ENCODE data around the gene RAD51C.
"Not testable (repeated sequence)": the region's sequence is repeated elsewhere in the genome, so short reads cannot be mapped to it uniquely, and the experiment has no call there.

The RAD51C gene

DNA sequence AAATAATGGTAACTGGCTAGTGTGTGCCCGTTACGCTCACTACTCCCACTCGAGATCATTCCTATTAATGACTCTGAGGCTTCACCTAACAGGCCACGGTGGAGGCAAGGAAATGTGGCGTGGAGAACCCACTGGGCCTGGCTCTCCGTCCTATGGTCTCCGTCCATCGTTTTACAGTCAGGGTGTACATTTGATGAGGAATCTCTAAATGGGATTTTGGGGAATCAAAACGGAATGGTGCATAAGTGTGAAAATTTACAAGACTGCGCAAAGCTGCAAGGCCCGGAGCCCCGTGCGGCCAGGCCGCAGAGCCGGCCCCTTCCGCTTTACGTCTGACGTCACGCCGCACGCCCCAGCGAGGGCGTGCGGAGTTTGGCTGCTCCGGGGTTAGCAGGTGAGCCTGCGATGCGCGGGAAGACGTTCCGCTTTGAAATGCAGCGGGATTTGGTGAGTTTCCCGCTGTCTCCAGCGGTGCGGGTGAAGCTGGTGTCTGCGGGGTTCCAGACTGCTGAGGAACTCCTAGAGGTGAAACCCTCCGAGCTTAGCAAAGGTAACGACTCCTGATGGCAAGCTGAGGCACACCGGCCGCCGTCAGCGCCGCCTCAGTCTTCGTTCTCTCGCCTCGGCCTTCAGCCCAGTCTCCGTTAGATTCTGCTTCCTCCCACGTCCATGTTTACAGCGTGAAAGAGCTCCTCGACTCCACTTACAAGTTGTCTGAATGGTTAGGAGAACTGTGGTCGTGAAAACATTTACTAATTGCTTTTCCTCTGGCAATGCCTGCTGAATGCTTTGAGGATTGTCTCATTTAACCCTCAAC lies at the start of gene RAD51C:
Gene RAD51C, plus strand, starts transcription at position 364 of the 817 bp plus-strand sequence. Its CDS starts 42 bp downstream, at position 406.
- Mint-ChIP-seq H3K27me3 (no peaks in the 10 kb centered on the region), H3K4me3 (peak within 1 kb of the TSS; percentile 86 to 87), H3K4me1 (peaks cover 39% of the 10 kb centered on the region), H3K27ac (peak within 1 kb of the TSS; percentile 92 to 97), H3K9me3 (no peaks in the 10 kb centered on the region)
- DNase-seq (peak; percentile 88 to 91), ATAC-seq (peak; percentile 100)

DNA sequence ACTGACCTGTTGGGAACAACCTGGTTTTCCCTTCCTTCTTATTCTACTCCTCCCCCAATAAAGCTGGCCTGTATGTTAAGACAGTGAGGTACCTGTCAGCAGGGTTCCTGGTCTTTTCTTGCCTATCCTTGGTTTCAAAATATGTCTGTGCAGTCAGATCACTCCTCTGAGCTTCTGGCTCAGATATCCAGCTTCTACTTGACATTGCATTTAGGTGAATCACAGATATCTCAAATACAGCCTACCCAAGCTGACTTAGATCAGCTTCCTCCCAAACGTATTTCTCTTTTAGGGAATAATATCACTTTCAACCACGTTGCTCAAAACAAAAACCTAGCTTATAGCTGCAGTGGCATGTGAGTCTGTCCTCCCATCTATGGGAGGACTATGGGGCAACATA lies 49.3 kb upstream of the RAD51C start:
- Mint-ChIP-seq H3K4me3 (no peak overlapping the region), H3K9me3 (no peaks in the 10 kb centered on the region), H3K27me3 (no peaks in the 10 kb centered on the region), H3K27ac (no peak overlapping the region), H3K4me1 (peaks cover 7% of the 10 kb centered on the region)
- no peak for ATAC-seq
- no peak for DNase-seq

DNA sequence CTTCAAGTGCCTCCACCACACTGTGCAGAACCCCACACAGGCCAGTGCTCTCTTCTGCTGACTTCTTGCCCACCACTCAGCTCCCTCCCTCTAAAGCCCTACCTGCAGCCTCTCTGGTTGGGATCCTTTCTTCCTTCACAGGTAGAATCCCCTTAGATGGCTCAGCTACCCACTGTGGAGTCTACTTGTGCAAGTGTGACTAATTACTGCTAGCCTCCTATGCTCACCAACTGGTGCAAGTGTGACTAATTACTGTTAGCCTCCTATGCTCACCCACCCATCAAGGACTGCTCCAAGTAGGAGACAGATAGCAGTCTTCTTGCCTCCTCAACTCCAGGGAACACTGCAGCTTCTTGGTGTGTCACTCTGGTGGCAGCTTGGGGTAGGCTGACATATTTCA lies 44.2 kb upstream of the RAD51C start:
- ATAC-seq (peak; percentile 52), DNase-seq (no peak)
- no peaks in the 10 kb centered on the region for H3K4me1 Mint-ChIP-seq
- no peaks in the 10 kb centered on the region for H3K9me3 Mint-ChIP-seq
- H3K4me3 Mint-ChIP-seq: no peak overlapping the region
- no peaks in the 10 kb centered on the region for H3K27me3 Mint-ChIP-seq
- H3K27ac Mint-ChIP-seq: no peak overlapping the region

DNA sequence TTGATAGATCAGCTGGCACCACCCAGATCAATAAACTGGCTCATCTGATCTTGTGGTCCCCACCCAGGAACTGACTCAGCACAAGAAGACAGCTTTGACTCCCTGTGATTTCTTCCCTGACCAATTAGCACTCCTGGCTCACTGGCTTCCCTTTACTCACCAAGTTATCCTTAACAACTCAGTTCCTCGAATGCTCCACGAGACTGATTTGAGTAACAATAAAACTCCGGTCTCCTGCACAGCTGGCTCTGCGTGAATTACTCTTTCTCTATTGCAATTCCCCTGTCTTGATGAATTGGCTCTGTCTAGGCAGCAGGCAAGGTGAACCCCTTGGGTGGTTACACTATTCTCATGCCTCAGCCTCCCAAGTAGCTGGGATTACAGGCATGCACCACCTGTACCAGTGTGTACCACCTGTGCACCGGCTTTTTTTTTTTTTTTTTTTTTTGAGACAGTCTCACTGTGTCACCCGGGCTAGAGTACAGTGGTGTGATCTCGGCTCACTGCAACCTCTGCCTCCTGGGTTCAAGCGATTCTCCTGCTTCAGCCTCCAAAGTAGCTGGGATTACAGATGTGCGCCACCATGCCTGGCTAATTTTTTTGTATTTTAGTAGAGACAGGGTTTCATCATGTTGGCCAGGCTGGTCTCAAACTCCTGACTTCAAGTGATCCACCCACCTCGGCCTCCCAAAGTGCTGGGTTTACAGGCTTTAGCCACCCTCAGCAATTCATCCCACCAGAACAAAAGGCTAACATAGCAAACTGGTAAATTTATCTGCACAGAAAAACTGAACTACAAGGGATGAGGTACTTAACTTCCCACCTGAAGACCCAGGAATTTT lies 34.2 kb upstream of the RAD51C start:
- not testable (repeated sequence) for H3K27me3 Mint-ChIP-seq, H3K9me3 Mint-ChIP-seq, ATAC-seq
- H3K4me3 Mint-ChIP-seq: peak overlapping the region; percentile 10 to 70
- peaks cover 19% of the 10 kb centered on the region for H3K4me1 Mint-ChIP-seq
- peak; percentile 15 to 60 for DNase-seq
- H3K27ac Mint-ChIP-seq: peak overlapping the region; percentile 100

DNA sequence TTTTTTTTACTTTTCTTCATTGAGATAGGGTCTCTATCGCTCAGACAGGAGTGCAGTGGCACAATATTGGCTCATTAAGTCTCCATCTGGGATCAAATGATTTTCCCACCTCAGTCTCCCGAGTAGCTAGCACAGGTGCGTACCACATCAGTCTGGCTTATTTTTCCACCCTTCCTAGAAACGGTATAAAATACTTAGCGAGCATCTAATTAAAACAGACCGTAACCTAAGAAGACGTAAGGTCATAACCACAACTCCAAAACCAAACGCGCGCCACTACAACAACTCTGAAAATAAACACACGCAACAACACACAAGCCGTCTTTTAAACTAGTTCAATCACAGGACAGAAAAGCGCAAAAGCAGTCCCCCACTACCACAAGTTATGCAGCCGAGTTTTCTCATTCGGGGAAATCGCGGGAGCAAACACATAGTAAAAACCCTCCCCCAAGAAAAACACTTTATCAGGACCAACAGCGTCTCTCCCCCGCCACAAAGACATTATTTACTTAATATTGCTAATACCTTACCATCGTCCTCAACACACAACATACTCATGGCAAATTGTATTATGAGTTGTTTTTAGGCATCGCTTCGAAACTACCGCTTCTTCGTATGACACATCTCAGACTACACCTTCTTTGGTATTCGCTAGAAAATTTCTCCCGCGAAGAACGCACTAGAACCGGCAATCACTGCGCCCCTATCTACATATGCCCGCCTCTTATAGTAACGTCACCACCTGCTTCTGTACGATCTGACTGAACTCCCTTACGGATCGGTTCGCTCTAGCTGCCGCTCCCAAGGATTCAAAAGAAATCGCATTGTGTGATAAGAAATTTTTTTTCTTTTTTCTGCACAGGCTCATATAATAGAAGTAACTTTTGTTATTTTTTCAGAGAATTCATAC lies 33.3 kb upstream of the RAD51C start:
- Mint-ChIP-seq H3K9me3 (no peaks in the 10 kb centered on the region), H3K27me3 (no peaks in the 10 kb centered on the region), H3K4me3 (peak overlapping the region; percentile 65 to 70), H3K4me1 (peaks cover 19% of the 10 kb centered on the region), H3K27ac (peak overlapping the region; percentile 100)
- peak; percentile 86 to 90 for DNase-seq
- peak; percentile 92 for ATAC-seq

DNA sequence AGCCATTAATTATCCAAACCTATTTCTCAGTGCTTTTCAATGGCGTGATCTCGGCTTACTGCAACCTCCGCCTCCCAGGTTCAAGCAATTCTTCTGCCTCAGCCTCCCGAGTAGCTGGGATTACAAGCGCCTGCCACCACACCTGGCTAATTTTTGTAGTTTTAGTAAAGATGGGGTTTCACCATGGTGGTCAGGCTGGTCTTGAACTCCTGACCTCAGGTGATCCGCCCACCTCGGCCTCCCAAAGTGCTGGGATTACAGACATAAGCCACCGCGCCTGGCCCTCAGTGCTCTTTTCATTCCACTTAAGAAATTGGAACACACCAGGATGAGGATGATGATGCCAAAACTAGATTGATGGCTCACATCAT lies 32.7 kb upstream of the RAD51C start:
- not testable (repeated sequence) for H3K9me3 Mint-ChIP-seq, DNase-seq, ATAC-seq, H3K27me3 Mint-ChIP-seq
- Mint-ChIP-seq H3K4me1 (peaks cover 19% of the 10 kb centered on the region), H3K4me3 (peak overlapping the region; percentile 65 to 70), H3K27ac (peak overlapping the region; percentile 100)

DNA sequence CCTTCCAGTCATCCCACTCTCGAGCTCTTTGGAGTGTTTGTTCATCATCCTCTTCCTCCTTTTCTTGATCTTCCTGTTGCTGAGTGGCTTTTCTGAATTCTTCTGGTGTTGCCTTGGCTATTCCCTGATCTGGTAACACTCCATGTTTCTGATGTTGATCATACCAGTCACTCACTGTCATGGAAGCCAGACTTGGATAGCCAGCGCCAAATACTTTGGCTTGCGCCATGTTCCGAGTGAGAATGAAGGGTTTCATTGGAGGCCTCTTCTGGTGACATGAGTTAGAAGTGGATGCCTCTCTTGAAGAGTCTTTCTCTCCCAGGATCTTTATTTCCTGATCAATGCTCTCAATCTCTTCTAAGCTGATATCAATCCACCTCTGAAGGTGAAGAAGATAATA lies 31.8 kb upstream of the RAD51C start:
- no peak for ATAC-seq
- Mint-ChIP-seq H3K9me3 (no peaks in the 10 kb centered on the region), H3K27me3 (no peaks in the 10 kb centered on the region), H3K4me3 (peak overlapping the region in 1 of 2 donors; percentile 44), H3K4me1 (peaks cover 19% of the 10 kb centered on the region), H3K27ac (no peak overlapping the region)
- DNase-seq: no peak

DNA sequence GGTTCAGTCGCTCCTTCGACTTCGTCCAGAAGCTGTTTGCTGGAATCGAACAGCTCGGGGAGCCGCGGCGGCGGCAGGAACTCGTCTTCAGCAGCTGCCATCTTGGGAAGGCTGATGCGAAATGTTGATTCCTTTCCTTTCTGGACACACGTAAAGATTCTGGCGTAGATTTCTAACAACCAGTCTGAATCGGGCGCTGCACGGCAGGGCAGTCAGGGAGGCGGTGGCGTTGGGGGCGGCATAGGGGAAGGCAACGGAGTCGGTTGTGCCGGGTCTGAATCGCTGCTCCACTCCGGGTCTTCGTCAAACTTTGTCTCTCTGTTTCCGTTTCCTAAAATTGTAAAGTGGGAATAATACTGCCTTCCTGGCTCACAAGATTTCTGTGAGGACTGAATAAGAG lies 30.9 kb upstream of the RAD51C start:
- no peak overlapping the region for H3K27ac Mint-ChIP-seq
- no peak overlapping the region for H3K4me3 Mint-ChIP-seq
- no peak for DNase-seq
- peaks cover 22% of the 10 kb centered on the region for H3K4me1 Mint-ChIP-seq
- H3K9me3 Mint-ChIP-seq: no peaks in the 10 kb centered on the region
- ATAC-seq: no peak
- H3K27me3 Mint-ChIP-seq: peaks cover 5% of the 10 kb centered on the region

DNA sequence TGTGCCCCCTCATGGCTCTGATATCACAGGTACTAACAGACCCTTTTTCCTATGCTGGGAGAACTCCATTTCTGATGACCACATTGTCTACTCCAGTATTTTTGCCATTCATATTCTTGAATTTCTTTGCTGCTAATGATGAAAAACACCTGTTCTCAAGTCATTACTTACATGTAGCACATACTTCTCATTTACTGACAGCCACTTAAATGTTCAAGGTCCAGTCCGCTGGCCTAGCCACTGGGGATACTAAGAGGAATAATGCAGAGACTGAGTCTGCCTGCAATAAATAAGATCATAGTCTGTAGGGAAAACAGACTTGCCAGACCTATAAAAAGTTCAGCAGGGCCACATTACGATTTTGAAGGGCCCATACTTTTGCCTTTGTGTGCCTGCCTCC lies 28.1 kb upstream of the RAD51C start:
- DNase-seq (no peak), ATAC-seq (no peak)
- Mint-ChIP-seq H3K9me3 (no peaks in the 10 kb centered on the region), H3K27me3 (peaks cover 26% of the 10 kb centered on the region), H3K4me1 (peaks cover 11% of the 10 kb centered on the region), H3K4me3 (no peak overlapping the region), H3K27ac (no peak overlapping the region)

DNA sequence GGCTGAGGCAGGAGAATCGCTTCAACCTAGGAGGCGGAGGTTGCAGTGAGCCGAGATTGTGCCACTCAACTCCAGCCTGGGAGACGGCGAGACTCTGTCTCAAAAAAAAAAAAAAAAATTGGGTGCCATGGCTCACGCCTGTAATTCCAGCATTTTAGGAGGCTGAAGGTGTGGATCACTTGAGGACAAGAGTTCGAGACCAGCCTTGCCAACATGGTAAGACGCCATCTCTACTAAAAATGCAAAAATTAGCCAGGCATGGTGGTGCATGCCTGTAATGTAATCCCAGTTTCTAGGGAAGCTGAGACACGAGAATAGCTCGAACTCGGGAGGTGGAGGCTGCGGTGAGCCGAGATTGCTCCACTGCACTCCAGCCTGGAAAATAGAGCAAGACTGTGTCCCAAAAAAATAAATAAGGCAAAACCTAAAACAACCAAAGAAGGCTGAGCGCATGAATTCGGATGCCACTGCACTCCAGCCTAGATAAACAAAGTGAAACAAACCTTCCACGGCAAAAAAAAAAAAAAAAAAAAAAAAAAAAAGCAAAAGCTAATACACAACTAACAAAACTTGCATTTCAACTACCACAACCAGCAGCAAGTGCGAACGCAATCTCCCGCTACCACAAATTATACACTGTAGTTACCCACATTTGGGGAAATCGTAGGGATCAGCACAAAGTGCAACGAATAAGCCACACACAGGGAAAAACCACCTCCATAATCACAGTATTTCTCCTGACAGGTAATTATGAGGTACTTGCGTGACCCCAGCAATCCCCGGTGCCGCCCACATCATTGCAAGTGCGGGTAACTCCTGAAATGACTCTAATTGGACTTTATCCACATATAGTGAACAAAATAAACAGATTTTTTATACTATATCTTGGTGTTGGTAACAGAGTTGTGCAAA lies 26.2 kb upstream of the RAD51C start:
- Mint-ChIP-seq H3K9me3 (no peaks in the 10 kb centered on the region), H3K4me3 (peak overlapping the region; percentile 13 to 67), H3K27ac (no peak overlapping the region), H3K4me1 (peaks cover 8% of the 10 kb centered on the region), H3K27me3 (peaks cover 26% of the 10 kb centered on the region)
- DNase-seq (no peak), ATAC-seq (peak; percentile 39)

DNA sequence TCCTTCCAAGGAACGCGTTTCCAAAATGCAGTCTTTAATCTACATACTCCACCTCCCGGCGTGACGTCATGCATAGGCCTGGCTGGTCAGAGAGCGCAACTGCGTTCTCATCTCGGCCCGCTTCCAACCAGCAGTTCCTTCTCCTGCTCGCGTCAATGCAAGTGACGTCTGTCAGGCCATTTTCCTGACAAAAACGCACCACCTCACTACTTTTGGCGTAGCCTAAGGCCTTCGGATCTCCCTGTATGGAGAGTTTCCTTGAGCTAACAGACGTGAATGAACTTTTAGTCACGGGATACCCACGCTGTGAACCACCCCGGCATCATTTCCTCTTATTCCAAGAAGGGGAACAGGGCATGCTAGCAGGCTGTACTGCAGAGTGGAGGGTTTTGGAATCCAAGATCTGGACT lies 25.5 kb upstream of the RAD51C start:
- ATAC-seq: peak; percentile 48
- Mint-ChIP-seq H3K4me1 (peaks cover 8% of the 10 kb centered on the region), H3K27ac (no peak overlapping the region), H3K4me3 (peak overlapping the region; percentile 13 to 67), H3K9me3 (no peaks in the 10 kb centered on the region), H3K27me3 (peaks cover 26% of the 10 kb centered on the region)
- DNase-seq: peak in 1 of 2 donors; percentile 38

DNA sequence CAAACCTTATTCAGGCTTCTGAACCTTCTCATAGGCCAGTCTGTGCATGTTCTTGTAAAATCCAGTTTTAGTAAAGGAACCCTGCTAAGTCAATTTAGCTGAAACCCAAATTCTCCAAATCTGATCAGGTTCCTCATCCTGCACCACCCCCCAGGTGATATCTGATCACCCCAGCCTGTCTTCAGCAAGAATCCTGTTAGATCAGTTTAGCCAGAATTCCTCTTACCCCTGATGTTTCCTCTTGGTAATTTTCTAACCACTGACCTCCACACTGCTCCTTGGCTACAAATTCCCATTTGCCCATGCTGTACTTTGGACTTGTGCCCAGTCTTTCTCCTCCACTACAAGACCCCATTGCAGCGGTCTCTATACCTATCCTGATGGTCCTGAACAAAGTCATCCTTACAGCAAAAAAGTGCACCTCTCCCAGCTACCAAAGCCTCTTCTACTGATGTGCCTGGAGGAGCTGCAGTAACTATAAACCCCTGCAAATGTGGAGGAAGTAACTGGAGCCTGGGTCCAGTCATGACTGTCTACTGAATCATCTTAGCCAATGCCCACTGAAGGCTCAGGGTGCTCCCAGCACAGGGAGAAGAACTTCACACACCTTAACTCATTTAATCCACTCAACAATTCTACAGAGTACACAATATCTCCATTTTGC lies 24.3 kb upstream of the RAD51C start:
- Mint-ChIP-seq H3K27me3 (peaks cover 26% of the 10 kb centered on the region), H3K4me1 (peaks cover 8% of the 10 kb centered on the region), H3K9me3 (no peaks in the 10 kb centered on the region), H3K4me3 (no peak overlapping the region), H3K27ac (no peak overlapping the region)
- DNase-seq (no peak), ATAC-seq (no peak)

DNA sequence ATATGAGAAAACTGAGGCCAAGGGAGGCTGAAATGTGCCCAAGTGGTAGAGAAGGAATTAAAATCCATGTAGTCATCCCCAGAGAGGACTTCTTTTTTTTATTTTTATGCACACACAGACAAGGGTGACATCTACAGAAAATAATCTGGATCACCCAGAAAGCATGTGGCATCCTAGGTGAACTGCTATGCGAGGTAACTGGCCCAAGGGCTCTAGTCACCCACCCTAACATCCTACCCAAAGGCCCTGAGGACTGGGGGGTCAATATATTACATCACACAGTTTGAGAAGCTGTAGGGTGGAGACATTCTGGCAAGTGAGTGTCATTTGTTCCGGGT lies 23.8 kb upstream of the RAD51C start:
- Mint-ChIP-seq H3K4me1 (peaks cover 8% of the 10 kb centered on the region), H3K27me3 (peaks cover 26% of the 10 kb centered on the region), H3K27ac (no peak overlapping the region), H3K4me3 (no peak overlapping the region), H3K9me3 (no peaks in the 10 kb centered on the region)
- no peak for ATAC-seq
- DNase-seq: no peak

DNA sequence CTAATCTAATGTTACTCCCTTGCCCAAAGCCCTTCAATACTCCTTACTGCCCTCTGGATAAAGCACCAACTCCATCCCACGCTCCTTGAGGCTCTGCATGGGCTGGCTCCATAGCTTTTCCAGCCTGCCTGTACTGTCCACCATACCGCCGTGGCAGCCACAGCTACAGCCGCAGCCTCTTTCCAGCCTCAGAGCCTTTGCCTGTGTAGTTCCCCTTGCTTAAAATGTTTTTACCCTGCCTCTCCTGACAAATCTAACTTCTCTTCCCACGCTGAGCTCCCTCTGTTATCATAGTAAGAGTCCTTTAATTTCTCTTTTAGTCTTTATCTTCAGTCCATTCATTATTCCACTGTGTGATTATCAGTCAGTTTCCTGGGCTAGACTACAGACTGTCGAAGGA lies 22.5 kb upstream of the RAD51C start:
- peaks cover 26% of the 10 kb centered on the region for H3K27me3 Mint-ChIP-seq
- H3K9me3 Mint-ChIP-seq: no peaks in the 10 kb centered on the region
- peaks cover 8% of the 10 kb centered on the region for H3K4me1 Mint-ChIP-seq
- no peak for DNase-seq
- no peak overlapping the region for H3K27ac Mint-ChIP-seq
- no peak for ATAC-seq
- no peak overlapping the region for H3K4me3 Mint-ChIP-seq
